Pulmonary artery endothelial cell (primary cell): ENCODE measurements around the gene STK35. TPM values are rescaled to one million over a fixed set of nuclear protein-coding genes. Genes with fewer than 3 reads are reported as not detected.

Experiments used
- DNase-seq: peaks from one replicate; pipeline ENCODE4 v3.0.0-alpha.2; 2011; ENCODE audit warnings: low read depth, low spot score
- total RNA-seq: library from RNA; depleted of rRNA; stranded (reverse); fragments of >200 nt; gene quantifications from 2 replicates; pipeline ENCODE4 v1.2.3, GENCODE V29; 2014

Gene STK35
- 14.6 and 20.1 TPM in 2 replicates for total RNA-seq

GRCh38 chr20:2101057-2101864 is at the start of gene STK35:
TSS of gene STK35 (plus strand) at chr20:2101827. CDS start at chr20:2101882, 55 bp downstream.
- no peak for DNase-seq

GRCh38 chr20:2051946-2052345 is 49.7 kb upstream of the STK35 start:
- DNase-seq: no peak

- no peak for DNase-seq
These were observed 48.9 kb upstream of the STK35 start for GRCh38 chr20:2052741-2053140.

GRCh38 chr20:2053615-2054014 is 48.0 kb upstream of the STK35 start:
- DNase-seq: no peak

GRCh38 chr20:2054911-2055310 is 46.7 kb upstream of the STK35 start:
- DNase-seq: no peak

GRCh38 chr20:2059411-2059810 is 42.2 kb upstream of the STK35 start:
- DNase-seq: no peak

- no peak for DNase-seq
These were observed 36.5 kb upstream of the STK35 start for GRCh38 chr20:2065099-2065498.

- DNase-seq: no peak
These were observed 35.0 kb upstream of the STK35 start for GRCh38 chr20:2066461-2067122.

- DNase-seq: no peak
These were observed 20.9 kb upstream of the STK35 start for GRCh38 chr20:2080532-2081224.

- DNase-seq: no peak
These were observed 16.9 kb upstream of the STK35 start for GRCh38 chr20:2084703-2085102.

- DNase-seq: no peak
These were observed 15.2 kb upstream of the STK35 start for GRCh38 chr20:2086177-2086979.

- no peak for DNase-seq
These were observed 14.6 kb upstream of the STK35 start for GRCh38 chr20:2086980-2087377.

GRCh38 chr20:2088891-2089290 is 12.7 kb upstream of the STK35 start:
- no peak for DNase-seq

GRCh38 chr20:2089447-2089846 is 12.2 kb upstream of the STK35 start:
- DNase-seq: no peak

- DNase-seq: no peak
These were observed 8.4 kb upstream of the STK35 start for GRCh38 chr20:2093159-2093781.

- DNase-seq: no peak
These were observed 7.7 kb upstream of the STK35 start for GRCh38 chr20:2093883-2094282.

GRCh38 chr20:2101865-2102584 is 398 bp downstream of the STK35 start:
- DNase-seq: peak; percentile 77

GRCh38 chr20:2102585-2103460 is 1.2 kb downstream of the STK35 start:
- DNase-seq: peak; percentile 48

- DNase-seq: no peak
These were observed 2.0 kb downstream of the STK35 start for GRCh38 chr20:2103461-2104153.
